ENCODE results near the gene CAMP.
A peak's percentile ranks its signal among the peaks of the same experiment; 100 is the strongest.

Gene CAMP

DNA sequence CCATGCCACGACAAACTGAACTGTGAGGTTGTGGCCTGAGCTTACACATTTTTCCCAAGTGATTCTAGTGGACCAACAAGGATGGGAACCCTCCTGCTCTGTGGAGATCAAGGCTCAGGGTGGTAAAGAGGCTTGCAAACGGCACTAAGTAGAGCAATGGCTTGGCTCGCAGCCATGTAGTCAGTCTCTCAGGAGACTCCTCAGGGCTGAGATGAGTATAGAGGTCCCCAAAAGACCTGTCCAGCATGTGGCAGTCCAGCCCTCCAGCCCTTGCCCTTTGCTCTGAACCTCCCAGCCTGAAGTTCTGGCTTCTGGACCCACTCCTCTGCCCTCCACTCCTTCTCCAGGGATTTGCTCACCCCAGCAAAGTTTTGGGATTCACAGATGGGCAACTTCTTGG lies 8.3 kb upstream of the CAMP start:
- DNase-seq, result no peak

DNA sequence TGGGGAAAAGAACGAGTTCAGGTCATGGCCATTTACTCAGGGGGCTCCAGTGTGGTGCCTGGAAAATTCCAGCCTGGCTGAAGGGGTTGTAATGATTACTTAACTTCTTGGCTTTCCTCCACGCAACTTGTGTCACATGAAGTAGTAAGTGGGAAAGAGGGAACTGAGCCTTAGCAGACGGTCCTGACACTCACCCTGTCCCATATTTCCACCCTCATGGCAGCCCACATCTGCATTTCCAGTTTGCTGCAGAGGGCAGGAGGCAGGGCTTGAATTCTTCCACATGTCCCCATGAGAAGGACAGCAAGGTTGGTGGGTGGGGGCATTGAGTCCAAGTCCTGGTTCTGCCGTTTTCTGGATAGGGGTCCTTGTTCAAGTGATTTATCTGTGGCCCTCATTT lies 7.8 kb upstream of the CAMP start:
- no peak for DNase-seq

DNA sequence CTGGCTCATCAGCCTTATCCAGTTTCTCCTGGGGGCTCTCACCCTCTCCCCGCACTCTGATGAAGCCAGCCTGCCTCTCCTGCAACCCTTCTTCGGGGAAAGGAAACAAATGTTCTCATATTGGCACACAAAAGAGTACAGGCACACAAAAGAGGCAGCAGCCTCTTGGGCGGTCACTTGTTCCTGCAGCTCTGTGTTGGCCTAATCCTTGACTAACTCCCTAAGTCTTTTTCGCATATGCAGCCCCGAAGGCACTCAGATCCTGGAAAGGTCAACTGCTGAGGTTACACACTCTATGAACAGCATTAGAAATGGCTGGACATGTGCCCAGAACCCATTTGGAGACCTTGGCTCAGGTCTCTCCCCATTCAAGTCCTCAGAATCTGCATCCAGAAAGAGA lies 7.4 kb upstream of the CAMP start:
- no peak for DNase-seq

DNA sequence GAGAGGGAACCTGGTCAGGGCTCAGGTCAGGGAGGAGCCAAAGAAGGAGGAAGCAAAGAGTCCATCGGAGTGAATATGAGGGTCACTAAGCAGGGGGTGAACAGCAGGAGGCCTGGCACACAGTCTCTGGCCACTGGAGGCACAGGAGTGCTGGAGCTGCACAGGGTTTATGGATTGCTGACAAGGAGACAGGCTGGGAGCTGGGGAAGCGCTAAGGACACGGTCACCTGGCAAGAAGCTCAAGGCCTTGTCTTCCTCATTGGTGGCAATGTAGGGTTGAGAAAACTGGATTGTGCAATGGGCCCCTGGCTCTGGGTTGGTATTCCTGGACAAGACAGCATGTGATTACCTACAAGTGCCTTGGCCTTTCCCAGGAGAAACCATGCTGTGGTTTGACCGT lies 5.8 kb upstream of the CAMP start:
- no peak for DNase-seq

DNA sequence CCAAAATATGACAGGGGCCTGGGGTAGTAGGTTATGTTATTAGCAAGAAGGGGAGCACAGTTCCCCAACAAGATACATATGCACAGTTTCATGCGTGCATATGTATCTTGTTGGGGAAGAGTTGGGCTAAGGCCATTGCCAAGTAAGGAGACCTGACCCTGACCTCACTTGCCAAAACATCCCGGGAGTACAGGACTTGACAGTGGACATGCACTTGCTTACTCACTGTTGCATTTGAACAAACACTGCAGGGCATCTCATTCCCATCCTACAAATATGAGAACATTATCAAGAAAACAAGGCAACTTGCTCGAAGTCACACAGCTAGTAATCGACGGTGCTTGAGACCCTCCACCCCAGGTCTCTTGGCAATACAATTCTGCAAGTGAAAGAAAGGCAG lies 4.8 kb upstream of the CAMP start:
- DNase-seq, result no peak

DNA sequence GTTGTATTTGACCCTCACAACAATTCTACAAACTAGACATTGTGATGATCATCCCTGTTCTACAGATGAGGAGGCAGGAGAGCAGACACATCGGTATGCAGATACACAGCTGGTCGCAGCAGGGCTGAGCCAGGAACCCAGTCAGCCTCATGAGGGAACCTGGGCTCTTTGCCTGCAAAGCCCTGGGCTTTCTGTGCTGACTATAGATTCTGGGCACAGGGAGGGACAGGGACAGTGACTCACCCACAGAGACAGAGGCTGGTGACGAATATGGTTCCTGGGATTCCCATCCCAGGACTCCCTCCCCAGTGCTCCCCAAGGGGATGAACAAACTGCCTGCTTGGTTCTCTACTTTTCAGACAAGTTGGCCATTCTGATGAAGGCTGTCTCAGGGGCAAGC lies 3.8 kb upstream of the CAMP start:
- no peak for DNase-seq

DNA sequence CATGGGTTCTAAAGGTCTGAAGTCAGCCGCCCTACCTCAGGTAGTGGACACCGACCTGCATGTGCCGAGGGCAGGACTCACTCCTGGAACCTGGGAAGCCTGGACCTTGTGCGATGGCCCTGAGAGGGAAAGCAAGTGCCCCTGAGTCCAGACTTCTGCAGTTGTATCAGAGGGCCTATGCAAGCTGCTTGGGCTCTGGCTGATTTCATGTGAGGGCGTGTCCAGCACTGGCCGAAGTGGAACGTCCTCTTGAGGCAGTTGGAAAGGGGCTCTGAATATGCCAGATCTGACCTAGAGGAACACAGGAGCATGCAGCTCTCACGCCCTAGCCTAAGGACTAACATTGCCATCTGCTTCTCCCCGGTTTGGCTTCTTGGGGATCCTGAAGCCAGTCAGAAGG lies 2.5 kb upstream of the CAMP start:
- no peak for DNase-seq

DNA sequence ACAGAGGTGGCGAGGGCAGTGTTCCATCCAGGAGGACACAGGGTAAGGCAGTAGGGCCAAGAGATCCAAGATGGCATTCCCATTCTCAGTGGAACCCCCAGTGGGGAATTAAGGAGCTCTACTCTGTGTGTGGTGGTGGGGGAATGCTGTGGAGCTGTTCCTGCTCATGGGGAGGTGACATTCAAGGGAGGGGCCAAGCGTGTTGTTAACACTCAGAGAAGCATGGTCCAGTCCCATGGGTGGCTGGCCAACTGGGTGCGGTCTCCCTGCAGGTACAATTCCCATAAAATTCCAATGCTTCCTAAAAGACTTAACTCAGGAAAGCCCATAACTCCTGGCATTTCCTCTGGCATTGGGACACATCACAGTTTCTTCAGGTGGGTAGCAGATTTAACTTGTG lies 2.3 kb downstream of the CAMP start:
- DNase-seq, result no peak

DNA sequence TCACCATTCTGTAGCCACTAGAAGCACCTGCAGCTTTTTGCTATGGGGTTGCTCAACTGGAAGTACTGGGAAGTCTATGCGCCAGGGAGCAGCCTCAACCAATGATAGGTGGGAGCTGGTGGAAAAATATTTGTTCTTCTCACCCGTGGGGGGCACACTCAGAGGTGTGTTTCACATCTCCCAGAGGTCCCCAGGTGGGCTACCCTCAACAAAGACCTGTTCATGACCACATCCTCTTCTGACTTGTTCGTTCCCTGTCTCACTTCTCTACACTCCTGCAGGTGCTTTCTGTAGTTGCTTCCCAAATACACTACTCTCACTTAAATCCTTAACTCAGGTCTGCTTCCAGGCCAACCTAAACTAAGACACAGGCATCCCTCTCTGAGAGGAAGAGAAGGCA lies 3.6 kb downstream of the CAMP start:
- no peak for DNase-seq

DNA sequence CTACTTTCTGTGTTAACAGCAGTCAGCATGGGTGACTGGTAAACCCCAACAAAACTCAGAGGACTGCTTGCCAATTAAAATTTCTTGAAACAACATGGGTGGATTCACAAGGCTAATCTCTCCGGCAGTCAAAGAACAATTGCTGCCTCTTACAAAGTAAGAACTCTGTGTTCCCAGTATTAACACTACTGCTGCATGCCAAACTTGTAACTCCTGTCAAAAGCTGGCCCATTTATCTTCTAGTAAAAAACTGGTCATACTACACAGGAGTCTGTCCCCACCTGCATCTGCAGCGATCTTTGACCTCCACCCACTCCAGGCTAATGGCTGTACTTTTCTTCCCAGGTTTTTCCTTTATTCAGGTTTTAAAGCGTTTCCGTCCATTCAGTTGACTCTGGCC lies 8.9 kb downstream of the CAMP start:
- no peak for DNase-seq

DNA sequence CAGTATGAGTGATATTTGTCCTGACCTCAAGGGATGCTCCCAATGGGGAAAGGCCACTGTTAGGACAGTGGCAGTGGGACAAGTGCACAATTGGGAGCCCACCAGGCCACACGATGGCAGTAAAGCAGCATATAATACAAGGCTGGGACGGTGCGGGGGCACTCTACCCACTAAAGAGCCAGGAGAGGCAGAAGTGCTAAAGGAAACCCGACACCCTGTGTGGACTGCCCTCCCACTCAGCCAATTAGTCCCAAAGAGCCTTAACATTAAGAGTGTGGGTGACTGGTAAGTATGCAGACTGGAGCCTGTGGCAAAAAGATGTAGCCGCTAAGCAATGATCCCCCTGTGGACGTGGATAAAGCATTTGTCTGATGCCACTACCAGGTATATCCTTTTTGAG lies 9.4 kb downstream of the CAMP start:
- DNase-seq, result peak; percentile 67 to 73

DNA sequence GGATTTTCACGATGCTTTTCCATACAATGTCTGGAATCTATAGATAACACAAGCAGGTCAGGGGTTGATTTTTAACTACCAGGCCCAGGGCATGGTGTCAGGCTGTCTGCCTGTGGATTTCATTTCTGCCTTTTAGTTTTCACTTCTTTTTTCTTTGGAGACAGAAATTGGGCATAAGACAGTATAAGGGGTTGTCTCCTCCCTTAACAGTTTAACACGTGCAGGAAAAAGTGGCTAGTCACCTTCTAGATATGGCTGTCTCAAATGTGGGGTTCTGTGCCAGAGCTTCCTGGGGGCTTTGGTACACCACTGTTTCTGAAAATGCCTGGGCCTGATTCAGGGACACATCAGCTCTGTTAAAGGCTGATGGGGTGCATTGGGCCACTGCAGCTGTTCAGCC lies 10.2 kb downstream of the CAMP start:
- DNase-seq, result no peak

DNA sequence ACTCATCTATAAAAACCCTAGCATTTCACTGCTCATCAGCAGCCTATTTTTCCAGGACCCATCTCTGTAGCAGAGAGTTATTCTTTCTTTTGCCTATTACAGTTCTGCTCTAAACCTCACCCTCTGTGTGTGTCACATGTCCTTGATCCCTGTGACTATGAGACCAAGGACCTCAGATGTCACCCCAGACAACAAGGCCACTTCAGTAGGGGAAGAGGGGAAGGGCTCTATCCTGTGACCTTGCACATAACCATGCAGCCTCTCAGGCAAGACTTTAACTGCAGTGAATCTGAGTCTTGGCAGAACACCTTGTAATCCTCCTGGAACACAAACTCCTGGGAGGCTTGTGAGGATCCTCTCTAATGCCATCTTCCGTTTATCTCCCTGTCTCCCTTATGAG lies 13.2 kb downstream of the CAMP start:
- no peak for DNase-seq

DNA sequence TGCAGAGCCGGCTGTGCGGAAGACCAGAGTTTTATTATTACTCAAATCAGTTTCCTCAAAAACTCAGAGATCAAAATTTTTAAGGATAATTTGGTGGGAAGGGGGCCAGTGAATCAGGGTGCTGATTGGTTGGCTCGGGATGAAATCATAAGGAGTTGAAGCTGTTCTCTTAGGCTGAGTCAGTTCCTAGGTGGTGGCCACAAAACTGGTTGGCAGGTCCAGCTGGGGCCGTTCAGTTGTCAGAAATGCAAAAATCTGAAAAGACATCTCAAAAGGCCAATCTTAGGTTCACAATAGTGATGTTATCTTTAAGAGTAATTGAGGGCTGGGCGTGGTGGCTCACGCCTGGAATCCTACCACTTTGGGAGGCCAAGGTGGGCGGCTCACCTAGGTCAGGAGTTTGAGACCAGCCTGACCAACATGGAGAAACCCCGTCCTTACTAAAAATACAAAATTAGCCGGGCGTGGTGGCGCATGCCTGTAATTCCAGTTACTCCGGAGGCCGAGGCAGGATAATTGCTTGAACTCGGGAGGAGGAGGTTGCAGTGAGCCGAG lies 15.3 kb downstream of the CAMP start:
- DNase-seq, result no peak

DNA sequence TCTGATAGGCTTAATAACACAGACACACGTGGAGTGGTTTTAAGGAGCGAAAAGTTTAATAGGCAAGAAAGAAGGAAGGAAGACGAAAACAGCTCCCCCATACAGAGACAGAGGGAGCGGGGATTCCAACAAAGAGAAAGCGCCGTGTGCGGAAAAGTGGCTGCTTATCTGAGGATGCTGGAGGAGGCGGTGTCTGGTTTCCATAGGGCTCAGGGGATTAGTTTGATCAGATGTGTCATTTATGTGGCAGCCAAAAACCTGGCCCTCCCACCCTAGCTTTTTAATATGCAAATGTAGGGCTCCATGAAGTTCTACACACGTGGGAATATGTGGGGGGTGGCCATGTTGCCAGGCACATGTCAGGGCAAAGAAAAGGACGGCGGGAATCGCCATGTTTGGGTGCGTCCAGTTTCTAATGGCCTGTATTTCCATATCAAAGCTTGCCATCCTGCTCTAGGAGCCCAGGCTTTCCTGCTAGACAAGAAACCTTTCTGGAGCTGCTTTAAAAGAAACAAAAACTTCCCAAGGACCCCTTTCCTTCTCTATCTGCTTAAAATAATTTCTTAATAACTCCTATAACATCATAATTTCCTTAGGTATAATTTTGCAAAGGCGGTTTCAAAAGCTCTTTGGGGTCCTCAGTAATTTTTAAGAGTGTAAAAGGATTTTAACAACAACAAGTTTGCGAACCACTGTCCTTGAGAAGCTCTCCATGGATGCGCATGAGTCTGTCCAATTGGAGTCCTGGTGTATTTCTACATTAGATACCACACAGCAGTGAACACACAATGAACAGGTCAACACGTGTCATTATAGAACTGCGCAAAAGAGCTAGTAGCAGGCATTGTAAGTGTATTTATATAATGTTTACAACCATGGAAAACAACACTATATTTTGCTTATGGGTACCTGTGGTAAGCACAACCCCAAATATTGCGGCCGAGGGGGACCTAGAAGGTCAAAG lies 17.0 kb downstream of the CAMP start:
- no peak for DNase-seq

DNA sequence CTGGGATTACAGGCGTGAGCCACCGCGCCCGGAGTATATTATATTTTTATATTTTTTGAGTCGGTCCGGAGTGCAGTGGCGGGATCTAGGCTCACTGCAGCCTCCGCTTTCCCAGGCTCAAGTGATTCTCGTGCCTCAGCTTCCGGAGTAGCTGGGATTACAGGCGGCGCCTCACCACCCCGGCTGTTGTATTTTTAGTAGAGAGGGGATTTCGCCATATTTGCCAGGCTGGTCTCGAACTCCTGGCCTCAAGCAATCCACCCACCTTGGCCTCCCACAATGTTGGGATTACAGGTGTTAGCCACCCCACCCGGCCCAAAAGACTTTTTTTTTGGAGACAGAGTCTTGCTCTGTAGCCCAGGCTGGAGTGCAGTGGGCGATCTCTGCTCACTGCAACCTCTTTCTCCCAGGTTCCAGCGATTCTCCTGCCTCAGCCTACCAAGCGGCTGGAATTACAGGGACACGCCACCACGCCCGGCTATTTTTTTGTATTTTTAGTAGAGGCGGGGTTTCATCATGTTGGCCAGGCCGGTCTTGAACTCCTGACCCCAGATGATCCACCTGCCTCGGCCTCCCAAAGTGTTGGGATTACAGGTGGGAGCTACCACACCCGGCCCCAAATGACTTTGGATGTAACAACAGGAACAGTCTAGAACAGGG lies 18.6 kb downstream of the CAMP start:
- peak; percentile 26 to 42 for DNase-seq

DNA sequence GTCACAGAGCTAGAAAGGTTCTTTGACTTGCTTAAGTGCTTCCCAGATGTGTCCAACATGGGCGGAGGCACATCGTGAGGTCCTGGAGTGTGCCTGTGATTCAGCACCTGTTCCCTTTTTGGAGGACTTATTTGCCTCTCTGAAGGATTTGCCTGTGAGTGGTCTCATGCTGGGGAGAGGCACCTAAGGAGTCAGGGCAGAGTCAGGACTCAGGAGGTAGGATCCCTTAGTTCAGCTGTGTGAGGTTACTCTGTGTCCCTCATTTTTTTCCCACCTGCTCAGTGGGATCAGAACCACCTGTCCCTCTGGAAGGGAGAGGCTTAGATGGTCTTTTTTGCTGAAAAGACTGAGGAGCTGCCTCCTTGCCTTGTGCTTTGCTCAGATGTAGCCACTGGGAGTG lies 20.6 kb downstream of the CAMP start:
- DNase-seq, result no peak

DNA sequence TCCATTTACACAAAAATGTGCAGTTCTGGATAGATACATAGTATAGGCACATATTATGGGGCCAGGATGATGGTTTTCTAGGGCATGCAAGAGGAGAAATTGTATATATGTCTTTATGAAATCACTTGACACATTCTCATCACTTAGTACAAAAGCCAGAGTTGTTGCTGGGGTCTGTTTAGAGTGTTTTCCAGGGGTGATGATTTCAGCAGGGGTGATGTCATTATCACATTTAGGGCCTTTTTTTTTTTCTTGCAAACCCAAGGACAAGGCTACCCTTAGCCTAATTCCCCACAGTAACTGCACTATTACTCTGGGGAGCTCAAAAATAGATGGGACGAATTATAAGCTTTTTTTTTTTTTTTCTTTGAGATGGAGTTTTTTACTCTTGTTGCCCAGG lies 21.2 kb downstream of the CAMP start:
- no peak for DNase-seq

DNA sequence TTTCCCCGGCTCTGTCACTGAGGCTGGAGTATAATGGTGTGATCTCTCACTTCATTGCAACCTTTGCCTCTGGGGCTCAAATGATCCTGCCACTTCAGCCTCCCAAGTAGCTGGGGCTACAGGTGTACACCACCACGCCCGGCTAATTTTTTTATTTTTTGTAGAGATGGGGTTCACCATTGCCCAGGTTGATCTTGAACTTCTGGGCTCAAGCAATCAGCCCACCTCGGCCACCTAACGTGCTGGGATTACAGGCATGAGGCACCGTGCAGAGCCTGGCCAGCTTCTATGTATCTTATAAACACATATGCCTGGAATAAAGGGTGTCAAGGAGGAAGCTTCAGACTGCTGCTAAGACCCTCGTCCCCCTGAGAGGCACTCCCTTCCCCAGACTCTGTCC lies 21.8 kb downstream of the CAMP start:
- DNase-seq, result no peak

DNA sequence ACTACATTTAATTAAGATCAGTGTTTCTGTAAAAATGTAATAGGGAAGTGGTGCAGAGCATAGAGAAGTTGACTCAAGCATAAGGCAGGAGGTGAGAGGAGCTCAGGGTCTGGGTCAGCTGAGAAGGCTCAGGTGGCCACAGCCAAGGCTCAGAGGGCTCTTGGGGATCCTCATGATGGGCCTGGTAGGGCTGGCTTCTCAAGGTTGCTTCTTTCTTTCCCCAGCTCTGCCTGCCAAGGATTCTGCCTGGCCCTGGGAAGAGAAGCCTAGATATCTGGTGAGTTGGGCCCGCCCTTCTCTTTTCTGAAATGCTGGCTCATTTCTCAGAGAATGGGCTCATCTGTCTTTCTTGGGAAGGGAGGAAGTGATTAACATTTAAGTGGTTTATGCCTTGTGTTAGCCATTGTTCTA lies 24.1 kb downstream of the CAMP start:
- peak in 1 of 2 experiments; percentile 19 for DNase-seq

DNA sequence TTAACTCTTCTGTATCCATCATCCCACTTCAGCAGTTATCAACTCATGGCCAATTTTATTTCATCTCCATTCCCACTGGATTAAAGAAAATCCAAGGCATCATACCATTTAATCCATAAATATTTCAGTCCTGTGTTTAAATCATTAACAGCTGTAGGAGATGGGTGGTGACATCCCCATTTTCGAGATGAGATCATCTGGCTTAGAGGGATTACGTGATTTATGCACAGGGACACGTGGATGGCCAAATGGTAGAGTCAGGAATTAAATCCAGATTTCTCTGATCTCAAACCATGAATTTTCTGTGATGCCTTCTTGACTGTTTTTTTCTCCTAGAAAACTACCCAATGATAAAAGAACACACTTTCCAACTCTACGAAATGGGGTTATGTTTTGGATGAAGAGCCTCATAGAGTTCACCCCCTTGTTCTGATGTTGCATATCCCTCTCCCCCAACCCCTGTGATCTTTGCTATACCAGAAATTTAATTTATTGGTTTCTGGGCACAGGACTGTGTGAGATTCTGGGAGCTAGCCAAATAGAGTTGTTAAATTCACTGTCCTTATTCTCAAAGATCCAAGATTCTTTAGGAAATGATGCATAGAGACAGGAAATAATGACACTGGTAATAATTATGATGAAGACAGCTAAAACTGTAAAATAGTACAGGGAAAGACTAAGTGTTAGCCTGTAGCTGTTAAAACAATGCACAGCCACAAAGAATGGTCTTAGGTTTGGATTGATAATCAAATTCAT lies 25.0 kb downstream of the CAMP start:
- DNase-seq, result no peak

DNA sequence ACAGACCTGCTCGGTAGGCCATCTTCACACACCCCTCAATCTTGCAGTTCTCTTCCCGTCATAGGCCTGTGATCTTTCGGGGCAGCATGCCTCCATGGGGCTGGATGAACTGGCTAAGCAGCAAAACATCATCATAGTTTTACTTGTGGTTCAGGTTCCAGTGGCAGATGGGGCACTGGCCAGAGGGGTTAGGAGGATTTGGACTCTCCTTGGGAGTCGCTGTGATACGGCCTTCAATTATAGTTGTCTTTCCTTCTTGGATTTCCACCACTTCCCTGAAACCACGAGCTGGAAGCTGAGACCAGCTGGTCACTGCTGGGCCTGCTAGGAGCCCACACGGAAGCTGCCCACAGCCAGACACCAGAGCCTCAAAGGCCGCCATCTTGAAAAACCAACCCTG lies 33.3 kb downstream of the CAMP start:
- DNase-seq, result no peak

DNA sequence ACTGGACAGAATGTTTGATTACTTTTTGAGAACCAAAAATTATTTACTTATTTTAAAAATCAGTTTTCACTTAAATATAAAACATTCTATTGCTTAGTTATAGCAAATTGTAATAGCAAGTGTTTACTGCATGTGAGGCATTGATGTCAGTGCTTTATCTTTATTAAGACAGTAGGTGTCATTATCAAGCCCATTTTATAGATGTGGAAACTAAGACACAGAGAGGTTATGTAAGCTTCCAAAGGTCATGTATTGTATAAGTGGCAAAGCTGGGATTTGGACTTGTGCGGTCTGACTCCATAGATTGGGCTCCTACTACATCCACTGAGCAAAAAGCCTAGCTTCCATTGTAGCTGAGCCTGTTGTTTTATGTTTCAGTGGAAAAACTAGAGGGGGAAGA lies 35.2 kb downstream of the CAMP start:
- no peak for DNase-seq

DNA sequence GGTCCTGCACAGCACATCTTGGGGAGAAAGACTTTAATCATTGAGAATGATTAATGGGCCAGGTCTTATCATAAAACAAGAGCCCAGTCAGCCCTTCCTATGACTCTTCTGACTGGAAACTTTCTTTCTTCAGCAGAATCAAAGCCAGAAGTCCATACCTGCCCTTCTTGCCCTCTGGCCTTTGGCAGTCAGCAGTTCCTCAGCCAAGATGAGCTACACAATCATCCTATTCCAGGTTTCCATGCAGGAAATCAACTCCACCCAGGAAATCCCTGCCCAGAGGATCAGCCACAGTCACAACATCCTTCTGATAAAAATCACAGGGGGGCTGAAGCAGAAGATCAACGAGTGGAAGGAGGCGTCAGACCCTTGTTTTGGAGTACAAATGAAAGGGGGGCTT lies 44.5 kb downstream of the CAMP start:
- DNase-seq, result no peak

Data from activated CD4-positive, alpha-beta T cell treated with anti-CD3 and anti-CD28 coated beads, Interleukin-2, amount 50 U/mL, for 48 hours (primary cell).